ENCODE results near the gene STUB1.

DNA sequence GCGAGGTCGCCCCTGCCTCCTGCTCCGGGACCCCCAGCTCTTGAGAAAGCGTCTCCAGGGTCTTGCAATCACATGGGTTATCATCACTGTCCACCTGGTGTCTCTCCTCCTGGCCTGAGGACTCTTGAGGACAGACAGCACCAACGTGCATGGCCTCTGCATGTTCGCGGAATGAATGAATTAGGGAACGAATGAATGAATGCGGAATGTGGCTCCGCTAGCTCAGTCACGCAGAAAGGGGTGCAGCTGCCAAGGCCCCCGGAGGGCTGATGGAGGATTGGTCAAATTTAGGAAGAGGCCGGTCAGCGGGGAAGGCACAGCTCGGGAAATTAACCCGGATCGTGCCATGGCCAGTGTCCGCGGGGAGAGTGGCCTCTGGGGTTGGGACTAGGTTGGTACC lies 22.1 kb downstream of the STUB1 start:
- TF ChIP-seq, protein P1, sequence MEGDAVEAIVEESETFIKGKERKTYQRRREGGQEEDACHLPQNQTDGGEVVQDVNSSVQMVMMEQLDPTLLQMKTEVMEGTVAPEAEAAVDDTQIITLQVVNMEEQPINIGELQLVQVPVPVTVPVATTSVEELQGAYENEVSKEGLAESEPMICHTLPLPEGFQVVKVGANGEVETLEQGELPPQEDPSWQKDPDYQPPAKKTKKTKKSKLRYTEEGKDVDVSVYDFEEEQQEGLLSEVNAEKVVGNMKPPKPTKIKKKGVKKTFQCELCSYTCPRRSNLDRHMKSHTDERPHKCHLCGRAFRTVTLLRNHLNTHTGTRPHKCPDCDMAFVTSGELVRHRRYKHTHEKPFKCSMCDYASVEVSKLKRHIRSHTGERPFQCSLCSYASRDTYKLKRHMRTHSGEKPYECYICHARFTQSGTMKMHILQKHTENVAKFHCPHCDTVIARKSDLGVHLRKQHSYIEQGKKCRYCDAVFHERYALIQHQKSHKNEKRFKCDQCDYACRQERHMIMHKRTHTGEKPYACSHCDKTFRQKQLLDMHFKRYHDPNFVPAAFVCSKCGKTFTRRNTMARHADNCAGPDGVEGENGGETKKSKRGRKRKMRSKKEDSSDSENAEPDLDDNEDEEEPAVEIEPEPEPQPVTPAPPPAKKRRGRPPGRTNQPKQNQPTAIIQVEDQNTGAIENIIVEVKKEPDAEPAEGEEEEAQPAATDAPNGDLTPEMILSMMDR (IDR thresholded peaks at IDR 0.05; ENCODE audit: low read length): no peak
- no peak for TF ChIP-seq EZH2 (IDR thresholded peaks at IDR 0.05; ENCODE audit: borderline replicate concordance, low read length)

Measured in OCI-LY1 (cell line).